ENCODE data around the gene CHN2. TPM values are rescaled to one million over a fixed set of nuclear protein-coding genes. Genes with fewer than 3 reads are reported as not detected.

CHN2 gene
- total RNA-seq, 1 experiment from 2014 or later, result 5.0 TPM

DNA sequence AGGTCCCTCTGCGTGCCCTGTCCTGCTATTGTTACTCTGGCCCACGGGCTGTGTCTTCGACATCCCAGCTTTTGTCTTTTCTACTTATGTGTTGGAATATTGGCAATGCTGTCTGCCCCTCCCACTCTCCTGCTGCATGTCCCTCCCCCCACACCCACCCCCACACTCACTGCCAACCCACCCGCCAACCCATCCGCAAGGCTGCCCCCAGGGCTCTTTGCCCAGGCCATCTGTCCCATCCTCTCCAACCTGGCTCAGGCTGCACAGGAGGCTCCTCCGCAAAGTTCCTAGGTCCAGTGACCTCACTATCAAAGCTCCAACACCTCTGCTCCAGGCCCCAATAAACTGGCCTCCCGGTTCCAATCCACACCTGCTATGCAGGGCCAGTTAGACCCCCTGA lies 202.0 kb downstream of the CHN2 start (continued):
- TF ChIP-seq, protein P1, sequence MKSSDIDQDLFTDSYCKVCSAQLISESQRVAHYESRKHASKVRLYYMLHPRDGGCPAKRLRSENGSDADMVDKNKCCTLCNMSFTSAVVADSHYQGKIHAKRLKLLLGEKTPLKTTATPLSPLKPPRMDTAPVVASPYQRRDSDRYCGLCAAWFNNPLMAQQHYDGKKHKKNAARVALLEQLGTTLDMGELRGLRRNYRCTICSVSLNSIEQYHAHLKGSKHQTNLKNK (CRISPR knock-in tag; IDR thresholded peaks at IDR 0.05), result no peak
- no peak for TF ChIP-seq ZNF423 (CRISPR knock-in tag; IDR thresholded peaks at IDR 0.05)
- TF ChIP-seq GABPB1 (CRISPR knock-in tag; IDR thresholded peaks at IDR 0.05), result no peak
- TF ChIP-seq, protein P2, sequence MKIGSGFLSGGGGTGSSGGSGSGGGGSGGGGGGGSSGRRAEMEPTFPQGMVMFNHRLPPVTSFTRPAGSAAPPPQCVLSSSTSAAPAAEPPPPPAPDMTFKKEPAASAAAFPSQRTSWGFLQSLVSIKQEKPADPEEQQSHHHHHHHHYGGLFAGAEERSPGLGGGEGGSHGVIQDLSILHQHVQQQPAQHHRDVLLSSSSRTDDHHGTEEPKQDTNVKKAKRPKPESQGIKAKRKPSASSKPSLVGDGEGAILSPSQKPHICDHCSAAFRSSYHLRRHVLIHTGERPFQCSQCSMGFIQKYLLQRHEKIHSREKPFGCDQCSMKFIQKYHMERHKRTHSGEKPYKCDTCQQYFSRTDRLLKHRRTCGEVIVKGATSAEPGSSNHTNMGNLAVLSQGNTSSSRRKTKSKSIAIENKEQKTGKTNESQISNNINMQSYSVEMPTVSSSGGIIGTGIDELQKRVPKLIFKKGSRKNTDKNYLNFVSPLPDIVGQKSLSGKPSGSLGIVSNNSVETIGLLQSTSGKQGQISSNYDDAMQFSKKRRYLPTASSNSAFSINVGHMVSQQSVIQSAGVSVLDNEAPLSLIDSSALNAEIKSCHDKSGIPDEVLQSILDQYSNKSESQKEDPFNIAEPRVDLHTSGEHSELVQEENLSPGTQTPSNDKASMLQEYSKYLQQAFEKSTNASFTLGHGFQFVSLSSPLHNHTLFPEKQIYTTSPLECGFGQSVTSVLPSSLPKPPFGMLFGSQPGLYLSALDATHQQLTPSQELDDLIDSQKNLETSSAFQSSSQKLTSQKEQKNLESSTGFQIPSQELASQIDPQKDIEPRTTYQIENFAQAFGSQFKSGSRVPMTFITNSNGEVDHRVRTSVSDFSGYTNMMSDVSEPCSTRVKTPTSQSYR (CRISPR knock-in tag; IDR thresholded peaks at IDR 0.05), result no peak
- TF ChIP-seq, protein P3, sequence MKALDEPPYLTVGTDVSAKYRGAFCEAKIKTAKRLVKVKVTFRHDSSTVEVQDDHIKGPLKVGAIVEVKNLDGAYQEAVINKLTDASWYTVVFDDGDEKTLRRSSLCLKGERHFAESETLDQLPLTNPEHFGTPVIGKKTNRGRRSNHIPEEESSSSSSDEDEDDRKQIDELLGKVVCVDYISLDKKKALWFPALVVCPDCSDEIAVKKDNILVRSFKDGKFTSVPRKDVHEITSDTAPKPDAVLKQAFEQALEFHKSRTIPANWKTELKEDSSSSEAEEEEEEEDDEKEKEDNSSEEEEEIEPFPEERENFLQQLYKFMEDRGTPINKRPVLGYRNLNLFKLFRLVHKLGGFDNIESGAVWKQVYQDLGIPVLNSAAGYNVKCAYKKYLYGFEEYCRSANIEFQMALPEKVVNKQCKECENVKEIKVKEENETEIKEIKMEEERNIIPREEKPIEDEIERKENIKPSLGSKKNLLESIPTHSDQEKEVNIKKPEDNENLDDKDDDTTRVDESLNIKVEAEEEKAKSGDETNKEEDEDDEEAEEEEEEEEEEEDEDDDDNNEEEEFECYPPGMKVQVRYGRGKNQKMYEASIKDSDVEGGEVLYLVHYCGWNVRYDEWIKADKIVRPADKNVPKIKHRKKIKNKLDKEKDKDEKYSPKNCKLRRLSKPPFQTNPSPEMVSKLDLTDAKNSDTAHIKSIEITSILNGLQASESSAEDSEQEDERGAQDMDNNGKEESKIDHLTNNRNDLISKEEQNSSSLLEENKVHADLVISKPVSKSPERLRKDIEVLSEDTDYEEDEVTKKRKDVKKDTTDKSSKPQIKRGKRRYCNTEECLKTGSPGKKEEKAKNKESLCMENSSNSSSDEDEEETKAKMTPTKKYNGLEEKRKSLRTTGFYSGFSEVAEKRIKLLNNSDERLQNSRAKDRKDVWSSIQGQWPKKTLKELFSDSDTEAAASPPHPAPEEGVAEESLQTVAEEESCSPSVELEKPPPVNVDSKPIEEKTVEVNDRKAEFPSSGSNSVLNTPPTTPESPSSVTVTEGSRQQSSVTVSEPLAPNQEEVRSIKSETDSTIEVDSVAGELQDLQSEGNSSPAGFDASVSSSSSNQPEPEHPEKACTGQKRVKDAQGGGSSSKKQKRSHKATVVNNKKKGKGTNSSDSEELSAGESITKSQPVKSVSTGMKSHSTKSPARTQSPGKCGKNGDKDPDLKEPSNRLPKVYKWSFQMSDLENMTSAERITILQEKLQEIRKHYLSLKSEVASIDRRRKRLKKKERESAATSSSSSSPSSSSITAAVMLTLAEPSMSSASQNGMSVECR (CRISPR knock-in tag; IDR thresholded peaks at IDR 0.05; ENCODE audit: borderline replicate concordance), result no peak
- TF ChIP-seq ZNF416 (CRISPR knock-in tag; IDR thresholded peaks at IDR 0.05), result no peak
- no peak for TF ChIP-seq FOXJ3 (CRISPR knock-in tag; IDR thresholded peaks at IDR 0.05; ENCODE audit: borderline replicate concordance)

DNA sequence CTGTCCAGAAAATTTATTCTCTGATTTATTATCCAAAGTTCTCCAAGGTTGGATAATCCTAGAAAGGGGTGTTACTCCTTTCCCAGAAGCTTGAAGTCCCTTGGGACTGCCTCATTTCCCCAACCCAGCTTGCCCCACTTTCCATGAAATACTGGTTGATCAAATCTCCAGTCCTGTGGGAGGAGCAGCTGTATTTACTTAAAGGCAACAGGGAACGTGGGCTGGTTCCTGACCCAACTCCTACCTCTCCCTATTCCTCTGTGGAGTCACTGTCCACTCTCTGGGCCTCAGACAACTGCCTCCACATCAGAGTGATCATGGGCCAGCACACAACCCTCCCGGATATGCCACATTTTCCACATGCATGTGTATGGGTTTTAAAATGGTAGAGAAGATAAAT lies 202.8 kb downstream of the CHN2 start:
- ATAC-seq, result no peak
- Mint-ChIP-seq H3K4me3 (no peak overlapping the region), H3K9me3 (no peaks in the 10 kb centered on the region), H3K4me1 (peaks cover 7% of the 10 kb centered on the region; the same call in 1 of the 2 replicates), H3K36me3 (no peaks in the 10 kb centered on the region), H3K27me3 (ENCODE audit: low read depth) (no peaks in the 10 kb centered on the region), H3K27ac (no peak overlapping the region)
- ChIA-PET POLR2A (no interaction called here), CTCF (interaction anchor here (0.9 to 1.6 kb wide), 2 partner anchors 11 to 441 kb away, joined by 4 to 8 read pairs; no protein-coding TSS in a partner anchor)
- DNase-seq (ENCODE audit: low spot score), result no peak
- TF ChIP-seq, protein P4, sequence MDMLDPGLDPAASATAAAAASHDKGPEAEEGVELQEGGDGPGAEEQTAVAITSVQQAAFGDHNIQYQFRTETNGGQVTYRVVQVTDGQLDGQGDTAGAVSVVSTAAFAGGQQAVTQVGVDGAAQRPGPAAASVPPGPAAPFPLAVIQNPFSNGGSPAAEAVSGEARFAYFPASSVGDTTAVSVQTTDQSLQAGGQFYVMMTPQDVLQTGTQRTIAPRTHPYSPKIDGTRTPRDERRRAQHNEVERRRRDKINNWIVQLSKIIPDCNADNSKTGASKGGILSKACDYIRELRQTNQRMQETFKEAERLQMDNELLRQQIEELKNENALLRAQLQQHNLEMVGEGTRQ (CRISPR knock-in tag; IDR thresholded peaks at IDR 0.05), result no peak
- TF ChIP-seq, protein P5, sequence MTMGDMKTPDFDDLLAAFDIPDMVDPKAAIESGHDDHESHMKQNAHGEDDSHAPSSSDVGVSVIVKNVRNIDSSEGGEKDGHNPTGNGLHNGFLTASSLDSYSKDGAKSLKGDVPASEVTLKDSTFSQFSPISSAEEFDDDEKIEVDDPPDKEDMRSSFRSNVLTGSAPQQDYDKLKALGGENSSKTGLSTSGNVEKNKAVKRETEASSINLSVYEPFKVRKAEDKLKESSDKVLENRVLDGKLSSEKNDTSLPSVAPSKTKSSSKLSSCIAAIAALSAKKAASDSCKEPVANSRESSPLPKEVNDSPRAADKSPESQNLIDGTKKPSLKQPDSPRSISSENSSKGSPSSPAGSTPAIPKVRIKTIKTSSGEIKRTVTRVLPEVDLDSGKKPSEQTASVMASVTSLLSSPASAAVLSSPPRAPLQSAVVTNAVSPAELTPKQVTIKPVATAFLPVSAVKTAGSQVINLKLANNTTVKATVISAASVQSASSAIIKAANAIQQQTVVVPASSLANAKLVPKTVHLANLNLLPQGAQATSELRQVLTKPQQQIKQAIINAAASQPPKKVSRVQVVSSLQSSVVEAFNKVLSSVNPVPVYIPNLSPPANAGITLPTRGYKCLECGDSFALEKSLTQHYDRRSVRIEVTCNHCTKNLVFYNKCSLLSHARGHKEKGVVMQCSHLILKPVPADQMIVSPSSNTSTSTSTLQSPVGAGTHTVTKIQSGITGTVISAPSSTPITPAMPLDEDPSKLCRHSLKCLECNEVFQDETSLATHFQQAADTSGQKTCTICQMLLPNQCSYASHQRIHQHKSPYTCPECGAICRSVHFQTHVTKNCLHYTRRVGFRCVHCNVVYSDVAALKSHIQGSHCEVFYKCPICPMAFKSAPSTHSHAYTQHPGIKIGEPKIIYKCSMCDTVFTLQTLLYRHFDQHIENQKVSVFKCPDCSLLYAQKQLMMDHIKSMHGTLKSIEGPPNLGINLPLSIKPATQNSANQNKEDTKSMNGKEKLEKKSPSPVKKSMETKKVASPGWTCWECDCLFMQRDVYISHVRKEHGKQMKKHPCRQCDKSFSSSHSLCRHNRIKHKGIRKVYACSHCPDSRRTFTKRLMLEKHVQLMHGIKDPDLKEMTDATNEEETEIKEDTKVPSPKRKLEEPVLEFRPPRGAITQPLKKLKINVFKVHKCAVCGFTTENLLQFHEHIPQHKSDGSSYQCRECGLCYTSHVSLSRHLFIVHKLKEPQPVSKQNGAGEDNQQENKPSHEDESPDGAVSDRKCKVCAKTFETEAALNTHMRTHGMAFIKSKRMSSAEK (CRISPR knock-in tag; IDR thresholded peaks at IDR 0.05; ENCODE audit: borderline replicate concordance), result no peak
- TF ChIP-seq SMAD3 (CRISPR knock-in tag; IDR thresholded peaks at IDR 0.05; ENCODE audit: borderline replicate concordance) (no peak), TP53 (CRISPR knock-in tag; IDR thresholded peaks at IDR 0.05) (no peak), MYBL2 (CRISPR knock-in tag; IDR thresholded peaks at IDR 0.05) (no peak), OVOL2 (CRISPR knock-in tag; IDR thresholded peaks at IDR 0.05; ENCODE audit: borderline replicate concordance) (no peak)
- TF ChIP-seq, protein P6, sequence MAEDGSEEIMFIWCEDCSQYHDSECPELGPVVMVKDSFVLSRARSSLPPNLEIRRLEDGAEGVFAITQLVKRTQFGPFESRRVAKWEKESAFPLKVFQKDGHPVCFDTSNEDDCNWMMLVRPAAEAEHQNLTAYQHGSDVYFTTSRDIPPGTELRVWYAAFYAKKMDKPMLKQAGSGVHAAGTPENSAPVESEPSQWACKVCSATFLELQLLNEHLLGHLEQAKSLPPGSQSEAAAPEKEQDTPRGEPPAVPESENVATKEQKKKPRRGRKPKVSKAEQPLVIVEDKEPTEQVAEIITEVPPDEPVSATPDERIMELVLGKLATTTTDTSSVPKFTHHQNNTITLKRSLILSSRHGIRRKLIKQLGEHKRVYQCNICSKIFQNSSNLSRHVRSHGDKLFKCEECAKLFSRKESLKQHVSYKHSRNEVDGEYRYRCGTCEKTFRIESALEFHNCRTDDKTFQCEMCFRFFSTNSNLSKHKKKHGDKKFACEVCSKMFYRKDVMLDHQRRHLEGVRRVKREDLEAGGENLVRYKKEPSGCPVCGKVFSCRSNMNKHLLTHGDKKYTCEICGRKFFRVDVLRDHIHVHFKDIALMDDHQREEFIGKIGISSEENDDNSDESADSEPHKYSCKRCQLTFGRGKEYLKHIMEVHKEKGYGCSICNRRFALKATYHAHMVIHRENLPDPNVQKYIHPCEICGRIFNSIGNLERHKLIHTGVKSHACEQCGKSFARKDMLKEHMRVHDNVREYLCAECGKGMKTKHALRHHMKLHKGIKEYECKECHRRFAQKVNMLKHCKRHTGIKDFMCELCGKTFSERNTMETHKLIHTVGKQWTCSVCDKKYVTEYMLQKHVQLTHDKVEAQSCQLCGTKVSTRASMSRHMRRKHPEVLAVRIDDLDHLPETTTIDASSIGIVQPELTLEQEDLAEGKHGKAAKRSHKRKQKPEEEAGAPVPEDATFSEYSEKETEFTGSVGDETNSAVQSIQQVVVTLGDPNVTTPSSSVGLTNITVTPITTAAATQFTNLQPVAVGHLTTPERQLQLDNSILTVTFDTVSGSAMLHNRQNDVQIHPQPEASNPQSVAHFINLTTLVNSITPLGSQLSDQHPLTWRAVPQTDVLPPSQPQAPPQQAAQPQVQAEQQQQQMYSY (CRISPR knock-in tag; IDR thresholded peaks at IDR 0.05), result no peak
- TF ChIP-seq, protein P7, sequence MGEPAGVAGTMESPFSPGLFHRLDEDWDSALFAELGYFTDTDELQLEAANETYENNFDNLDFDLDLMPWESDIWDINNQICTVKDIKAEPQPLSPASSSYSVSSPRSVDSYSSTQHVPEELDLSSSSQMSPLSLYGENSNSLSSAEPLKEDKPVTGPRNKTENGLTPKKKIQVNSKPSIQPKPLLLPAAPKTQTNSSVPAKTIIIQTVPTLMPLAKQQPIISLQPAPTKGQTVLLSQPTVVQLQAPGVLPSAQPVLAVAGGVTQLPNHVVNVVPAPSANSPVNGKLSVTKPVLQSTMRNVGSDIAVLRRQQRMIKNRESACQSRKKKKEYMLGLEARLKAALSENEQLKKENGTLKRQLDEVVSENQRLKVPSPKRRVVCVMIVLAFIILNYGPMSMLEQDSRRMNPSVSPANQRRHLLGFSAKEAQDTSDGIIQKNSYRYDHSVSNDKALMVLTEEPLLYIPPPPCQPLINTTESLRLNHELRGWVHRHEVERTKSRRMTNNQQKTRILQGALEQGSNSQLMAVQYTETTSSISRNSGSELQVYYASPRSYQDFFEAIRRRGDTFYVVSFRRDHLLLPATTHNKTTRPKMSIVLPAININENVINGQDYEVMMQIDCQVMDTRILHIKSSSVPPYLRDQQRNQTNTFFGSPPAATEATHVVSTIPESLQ (CRISPR knock-in tag; IDR thresholded peaks at IDR 0.05), result no peak

All from WTC11 (cell line).